HCT116 (cell line): ENCODE results near the gene GNRH2.
"Not testable (repeated sequence)": the region's sequence is repeated elsewhere in the genome, so short reads cannot be mapped to it uniquely, and the experiment has no call there.

Experiments
- TCF7L2 ChIP-seq: IDR thresholded peaks from 2 replicates; pipeline ENCODE4 v1.7.0; 2011; ENCODE audit warnings: borderline replicate concordance, inconsistent platforms; ENCODE audit not compliant: insufficient read depth, insufficient read length; ENCODE audit errors: extremely low read depth
- TF ChIP-seq, protein P1 (sequence below), 3 experiments: fragments of 200-600 bp in 1 of 3; sonication (generic) in 1 of 3; IDR thresholded peaks in 2 of 3; conservative IDR thresholded peaks in 1 of 3; 2 replicates each; pipeline ENCODE4 v1.5.1; 2012 to 2017; ENCODE audit warnings: low read depth in 2 of 3, low read length in 2 of 3, antibody characterized with exemption in 1 of 3, borderline replicate concordance in 1 of 3, control low read depth in 1 of 3, mild to moderate bottlenecking in 1 of 3, mixed read lengths in 1 of 3, mixed run types in 1 of 3, moderate library complexity in 1 of 3; ENCODE audit not compliant: insufficient read depth in 1 of 3

DNA sequence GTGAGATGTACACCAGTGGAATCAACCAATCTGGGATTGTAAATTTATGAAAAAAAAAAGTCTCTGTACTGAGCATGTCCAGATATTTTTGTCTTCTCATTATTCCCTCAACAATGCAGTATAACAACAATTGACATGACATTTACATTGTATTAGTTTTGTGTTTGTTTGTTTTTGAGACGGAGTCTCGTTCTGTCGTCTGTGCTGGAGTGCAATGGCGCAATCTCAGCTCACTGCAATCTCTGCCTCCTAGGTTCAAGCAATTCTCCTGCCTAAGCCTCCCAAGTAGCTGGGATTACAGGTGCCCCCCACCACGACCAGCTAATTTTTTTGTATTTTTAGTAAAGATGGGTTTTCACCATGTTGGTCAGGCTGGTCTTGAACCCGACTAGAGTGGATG lies 31.9 kb downstream of the GNRH2 start:
- TF ChIP-seq, protein P1, sequence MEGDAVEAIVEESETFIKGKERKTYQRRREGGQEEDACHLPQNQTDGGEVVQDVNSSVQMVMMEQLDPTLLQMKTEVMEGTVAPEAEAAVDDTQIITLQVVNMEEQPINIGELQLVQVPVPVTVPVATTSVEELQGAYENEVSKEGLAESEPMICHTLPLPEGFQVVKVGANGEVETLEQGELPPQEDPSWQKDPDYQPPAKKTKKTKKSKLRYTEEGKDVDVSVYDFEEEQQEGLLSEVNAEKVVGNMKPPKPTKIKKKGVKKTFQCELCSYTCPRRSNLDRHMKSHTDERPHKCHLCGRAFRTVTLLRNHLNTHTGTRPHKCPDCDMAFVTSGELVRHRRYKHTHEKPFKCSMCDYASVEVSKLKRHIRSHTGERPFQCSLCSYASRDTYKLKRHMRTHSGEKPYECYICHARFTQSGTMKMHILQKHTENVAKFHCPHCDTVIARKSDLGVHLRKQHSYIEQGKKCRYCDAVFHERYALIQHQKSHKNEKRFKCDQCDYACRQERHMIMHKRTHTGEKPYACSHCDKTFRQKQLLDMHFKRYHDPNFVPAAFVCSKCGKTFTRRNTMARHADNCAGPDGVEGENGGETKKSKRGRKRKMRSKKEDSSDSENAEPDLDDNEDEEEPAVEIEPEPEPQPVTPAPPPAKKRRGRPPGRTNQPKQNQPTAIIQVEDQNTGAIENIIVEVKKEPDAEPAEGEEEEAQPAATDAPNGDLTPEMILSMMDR (IDR thresholded peaks at IDR 0.05 in 2 of 3, conservative IDR thresholded peaks at IDR 0.05 in 1 of 3; ENCODE audit: borderline replicate concordance in 1 of 3, insufficient read depth in 1 of 3, low read depth in 2 of 3, low read length in 2 of 3), result not testable (repeated sequence)
- TF ChIP-seq TCF7L2, result not testable (repeated sequence)
